K562 (cell line): ENCODE data around the gene ZNF865. TPM values are rescaled to one million over a fixed set of nuclear protein-coding genes. Genes with fewer than 3 reads are reported as not detected.

Experiments used
- ARID1B ChIP-seq: fragments of 450-650 bp; IDR thresholded peaks from 2 replicates; pipeline ENCODE4 v1.6.1; 2016; ENCODE audit warnings: antibody characterized with exemption, mild to moderate bottlenecking, inconsistent platforms
- CBX5 ChIP-seq: IDR thresholded peaks from 2 replicates; pipeline ENCODE4 v1.6.1; 2014; ENCODE audit warnings: low read depth, borderline replicate concordance
- CHAMP1 ChIP-seq: fragments of 450-650 bp; IDR thresholded peaks from 2 replicates; pipeline ENCODE4 v1.6.1; 2016; ENCODE audit warnings: mild to moderate bottlenecking
- FOXJ2 ChIP-seq: fragments of 200-800 bp; sonication (Bioruptor generic); IDR thresholded peaks from 2 replicates; pipeline ENCODE4 v1.6.1; 2016; ENCODE audit warnings: missing genetic modification characterization, missing compliant biosample characterization
- FOXP1 ChIP-seq: sonication (generic); formaldehyde crosslinking; IDR thresholded peaks from 2 replicates; pipeline ENCODE4 v1.8.0; 2022; ENCODE audit warnings: mild to moderate bottlenecking, missing genetic modification reagents
- GTF2E2 ChIP-seq: fragments of 200-800 bp; sonication (Bioruptor generic); IDR thresholded peaks from 2 replicates; pipeline ENCODE4 v1.6.1; 2016; ENCODE audit warnings: missing genetic modification characterization, missing compliant biosample characterization
- JUNB ChIP-seq: fragments of 450-650 bp; formaldehyde crosslinking; conservative IDR thresholded peaks from 2 replicates; pipeline ENCODE4 v1.4.0; 2020; ENCODE audit warnings: mild to moderate bottlenecking
- MCM5 ChIP-seq: fragments of 450-650 bp; IDR thresholded peaks from 2 replicates; pipeline ENCODE4 v1.6.1; 2016; ENCODE audit warnings: low read depth
- NCOA2 ChIP-seq, 2 experiments: fragments of 450-650 bp; IDR thresholded peaks; 2 replicates each; pipeline ENCODE4 v1.6.1; 2018; ENCODE audit warnings: mild to moderate bottlenecking in 2 of 2, moderate library complexity in 1 of 2; ENCODE audit not compliant: partially characterized antibody in 2 of 2
- NUFIP1 ChIP-seq: fragments of 450-650 bp; IDR thresholded peaks from 2 replicates; pipeline ENCODE4 v1.6.1; 2018; ENCODE audit not compliant: partially characterized antibody
- POLR2H ChIP-seq: IDR thresholded peaks from 2 replicates; pipeline ENCODE4 v1.6.1; 2016; ENCODE audit warnings: missing genetic modification characterization, low read depth, mild to moderate bottlenecking, control low read depth, missing compliant biosample characterization, moderate library complexity
- RBM25 ChIP-seq: fragments of 200-400 bp; formaldehyde crosslinking; IDR thresholded peaks from 2 replicates; pipeline ENCODE4 v1.6.1; 2018; ENCODE audit warnings: low read length, low read depth, moderate library complexity; ENCODE audit not compliant: severe bottlenecking
- RREB1 ChIP-seq: fragments of 250-450 bp; sonication (Bioruptor Pico); IDR thresholded peaks from 2 replicates; pipeline ENCODE4 v1.4.0; 2020
- SMAD3 ChIP-seq: fragments of 450-650 bp; formaldehyde crosslinking; conservative IDR thresholded peaks from 2 replicates; pipeline ENCODE4 v1.4.0; 2020; ENCODE audit warnings: mild to moderate bottlenecking
- SMC3 ChIP-seq: conservative IDR thresholded peaks from 2 replicates; pipeline ENCODE4 v1.6.1; 2011; ENCODE audit warnings: low read depth, low read length, improper control_type of control experiment; ENCODE audit not compliant: insufficient read depth
- TCF7L2 ChIP-seq: fragments of 150-350 bp; IDR thresholded peaks from 2 replicates; pipeline ENCODE4 v1.6.1; 2016; ENCODE audit warnings: low read depth, mild to moderate bottlenecking, low read length, moderate library complexity
- TFAP4 ChIP-seq: sonication (generic); formaldehyde crosslinking; IDR thresholded peaks from 2 replicates; pipeline ENCODE4 v1.8.0; 2022; ENCODE audit warnings: missing genetic modification reagents, mild to moderate bottlenecking, moderate library complexity, borderline replicate concordance
- ZNF121 ChIP-seq: sonication (generic); formaldehyde crosslinking; conservative IDR thresholded peaks from 2 replicates; pipeline ENCODE4 v1.8.0; 2022; ENCODE audit warnings: missing genetic modification reagents
- ZNF644 ChIP-seq: fragments of 200-800 bp; sonication (Bioruptor generic); IDR thresholded peaks from 2 replicates; pipeline ENCODE4 v1.6.1; 2016; ENCODE audit warnings: low read depth, missing genetic modification characterization, missing compliant biosample characterization
- ZNF696 ChIP-seq: fragments of 250-450 bp; sonication (Bioruptor Pico); conservative IDR thresholded peaks from 2 replicates; pipeline ENCODE4 v1.4.0; 2020; ENCODE audit warnings: mild to moderate bottlenecking, moderate library complexity
- ZNF76 ChIP-seq: fragments of 250-450 bp; sonication (Bioruptor Pico); IDR thresholded peaks from 2 replicates; pipeline ENCODE4 v1.4.0; 2020; ENCODE audit warnings: mild to moderate bottlenecking, moderate library complexity, borderline replicate concordance
- polyA plus RNA-seq, 8 experiments: library from polyadenylated mRNA; depleted of rRNA in 4 of 8; stranded (reverse) in 5 of 8; unstranded in 3 of 8; fragments of >200 nt; fragmentation: Nextera tagmentation in 2 of 8; fragmentation: Illumina TruSeq in 1 of 8; extraction: Ambion mirVana in 2 of 8; extraction: Trizol in 1 of 8; gene quantifications; 2 replicates each; pipeline versions ENCODE4 v1.2.1 to v1.2.3, GENCODE V29; 2011 to 2014; ENCODE audit warnings: inconsistent platforms in 1 of 8, missing spikeins in 1 of 8
- total RNA-seq, 7 experiments: library from RNA; depleted of rRNA in 6 of 7; stranded (reverse); fragments of >200 nt in 6 of 7; fragmentation: Illumina TruSeq in 2 of 7; extraction: Trizol in 2 of 7; gene quantifications; 2 replicates each; pipeline versions ENCODE4 v1.2.1 to v1.2.3, GENCODE V29; 2011 to 2021; ENCODE audit warnings: low replicate concordance in 1 of 7

The ZNF865 gene
- total and polyA plus RNA-seq, 9 of the 15 experiments (the other 6 are each of a cell fraction or from before 2014, with no cell fraction given) = 0.40 to 18.8 (median 1.6) TPM; not detected in 2

GRCh38 chr19:55640043-55640576 is 34.7 kb downstream of the ZNF865 start (continued):
- no peak for TF ChIP-seq CHAMP1
- TF ChIP-seq ARID1B = no peak
- no peak for TF ChIP-seq JUNB (CRISPR knock-in tag)
- TF ChIP-seq NCOA2 (IDR thresholded peaks at IDR 0.05; ENCODE audit: partially characterized antibody in 2 of 2) = no peak
- peak; percentile 94 for TF ChIP-seq TFAP4 (CRISPR knock-in tag)
- peak; percentile 91; the same call in 1 of the 2 replicates for TF ChIP-seq ZNF76 (CRISPR knock-in tag)
- no peak for TF ChIP-seq ZNF696 (CRISPR knock-in tag)
- no peak for TF ChIP-seq POLR2H
- TF ChIP-seq RBM25 = no peak
- no peak for TF ChIP-seq TCF7L2
- peak; percentile 71 for TF ChIP-seq ZNF121 (CRISPR knock-in tag)
- TF ChIP-seq NUFIP1 = no peak
- TF ChIP-seq SMC3 = no peak; the same call in 1 of the 2 replicates
- TF ChIP-seq FOXP1 (CRISPR knock-in tag) = peak; percentile 99
- TF ChIP-seq FOXJ2 = no peak
- TF ChIP-seq RREB1 = 0 out of 2 replicates have a peak, but pooled peaks have one; percentile 42
- TF ChIP-seq CBX5 = no peak
- no peak for TF ChIP-seq ZNF644 (tag)
- TF ChIP-seq SMAD3 (CRISPR knock-in tag) = peak; percentile 49; the same call in 1 of the 2 replicates
- no peak for TF ChIP-seq GTF2E2
- TF ChIP-seq MCM5 = no peak
